Ishikawa (cell line): Measurements from ENCODE around the gene PTPMT1.

Experiments
- CREB1 ChIP-seq: IDR thresholded peaks from 2 replicates; pipeline ENCODE4 v1.6.1; 2012; ENCODE audit warnings: low read depth
- EP300 ChIP-seq: IDR thresholded peaks from 2 replicates; pipeline ENCODE4 v1.6.1; 2012; ENCODE audit warnings: borderline replicate concordance
- RAD21 ChIP-seq: IDR thresholded peaks from 2 replicates; pipeline ENCODE4 v1.6.1; 2012; ENCODE audit warnings: low read depth
- TAF1 ChIP-seq: IDR thresholded peaks from 2 replicates; pipeline ENCODE4 v1.6.1; 2012; ENCODE audit warnings: low read depth, mild to moderate bottlenecking

DNA sequence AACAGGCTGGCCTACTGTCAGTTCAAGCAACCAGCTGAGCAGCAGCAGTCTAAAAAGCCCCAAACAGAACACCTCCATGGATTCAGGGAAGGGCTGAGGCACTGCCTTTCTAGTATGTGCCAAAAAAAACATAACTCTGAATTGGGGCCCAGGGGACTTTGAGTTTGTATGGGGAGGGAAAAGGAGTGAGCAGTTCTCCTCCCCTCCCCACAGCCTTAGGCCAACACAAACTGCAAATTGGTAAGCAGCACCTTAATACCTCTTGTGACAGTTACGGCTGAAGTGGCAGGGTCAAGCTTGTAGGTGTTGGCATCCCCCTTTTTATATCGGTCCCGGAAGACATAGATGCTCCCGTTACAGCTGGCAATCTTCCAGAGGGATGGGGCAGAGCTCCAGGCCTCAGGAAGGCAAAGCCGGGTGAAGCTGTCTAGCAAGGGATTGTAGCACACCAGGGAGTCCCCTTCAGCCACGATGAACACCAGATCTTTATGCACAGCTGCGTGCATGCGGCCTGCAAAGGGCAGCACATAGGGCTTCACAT is 7.4 kb downstream of the PTPMT1 start:
- TF ChIP-seq RAD21 (no peak), TAF1 (no peak), EP300 (no peak), CREB1 (no peak)
